Measurements from ENCODE around the gene GPR176.

GPR176 gene

DNA sequence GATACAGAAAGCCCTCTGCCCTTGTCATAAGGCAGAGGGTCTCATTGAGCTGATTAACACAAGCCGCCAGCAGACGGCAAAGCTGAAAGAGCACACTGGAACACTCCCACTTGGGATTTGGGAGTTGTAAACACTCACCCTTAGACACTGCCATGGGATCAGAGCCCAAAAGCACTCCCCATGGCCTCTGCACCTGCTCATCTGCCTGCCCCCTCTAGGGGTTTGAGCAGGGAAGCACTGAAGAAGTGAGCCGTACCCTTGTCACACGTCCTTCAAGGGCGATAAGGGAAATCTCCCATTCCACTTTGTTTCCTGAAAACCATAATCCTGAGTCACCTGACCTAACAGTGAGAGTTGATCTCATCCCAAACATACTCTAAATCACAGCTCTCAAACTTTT, 152.1 kb downstream of the GPR176 start:
- no peak overlapping the region for H4K8ac ChIP-seq (ENCODE audit: low read depth, low read length)
- H3K27ac ChIP-seq (ENCODE audit: low read depth, low read length), result no peak overlapping the region
- no peaks in the 10 kb centered on the region for H3K36me3 ChIP-seq (ENCODE audit: control insufficient read depth in 1 of 2, insufficient read depth in 2 of 2, low read length in 2 of 2)
- H3K27me3 ChIP-seq (ENCODE audit: insufficient read depth, low read length), result no peaks in the 10 kb centered on the region
- no peak overlapping the region for H2AFZ ChIP-seq (ENCODE audit: insufficient read depth, low read length, poor library complexity)
- H2BK12ac ChIP-seq (ENCODE audit: low read length), result no peak overlapping the region
- H3K4me2 ChIP-seq (ENCODE audit: low read length), result no peak overlapping the region
- no peak overlapping the region for H2BK120ac ChIP-seq (ENCODE audit: insufficient read depth, low read length, poor library complexity)
- H4K12ac ChIP-seq (ENCODE audit: low read depth, low read length), result no peak overlapping the region
- no peaks in the 10 kb centered on the region for H3K79me2 ChIP-seq (ENCODE audit: control insufficient read depth, insufficient read depth, low read length, poor library complexity)
- H4K91ac ChIP-seq (ENCODE audit: low read depth, low read length), result no peak overlapping the region
- H2AK5ac ChIP-seq (ENCODE audit: low read length), result no peak overlapping the region
- no peak overlapping the region for H3K14ac ChIP-seq (ENCODE audit: low read length)
- H3K9ac ChIP-seq (ENCODE audit: low read length), result no peak overlapping the region
- no peak overlapping the region for H3K4ac ChIP-seq (ENCODE audit: low read depth, low read length)
- no peak overlapping the region for H3K18ac ChIP-seq (ENCODE audit: low read length)
- H3K79me1 ChIP-seq (ENCODE audit: low read length), result no peaks in the 10 kb centered on the region
- no CpG with 5 or more reads among the region's 5 CpGs for WGBS (ENCODE audit: extremely low coverage, insufficient coverage, insufficient read length)
- no peak overlapping the region for H3K4me3 ChIP-seq (ENCODE audit: low read depth, low read length)
- no peak overlapping the region for H2BK5ac ChIP-seq (ENCODE audit: low read depth, low read length, poor library complexity)
- H3K9me3 ChIP-seq (ENCODE audit: insufficient read depth, low read depth, low read length), result no peaks in the 10 kb centered on the region
- no peak overlapping the region for H3K23ac ChIP-seq (ENCODE audit: low read length)
- no peaks in the 10 kb centered on the region for H3K4me1 ChIP-seq (ENCODE audit: control insufficient read depth in 1 of 2, insufficient read depth in 2 of 2, low read length in 2 of 2)
- DNase-seq, result no peak

GRCh38 chr15:39761006-39761405, 159.1 kb downstream of the GPR176 start:
- no peak overlapping the region for H4K8ac ChIP-seq (ENCODE audit: low read depth, low read length)
- no peak overlapping the region for H2AK5ac ChIP-seq (ENCODE audit: low read length)
- no peak overlapping the region for H4K12ac ChIP-seq (ENCODE audit: low read depth, low read length)
- H3K18ac ChIP-seq (ENCODE audit: low read length), result no peak overlapping the region
- no peak overlapping the region for H2BK120ac ChIP-seq (ENCODE audit: insufficient read depth, low read length, poor library complexity)
- no peaks in the 10 kb centered on the region for H3K4me1 ChIP-seq (ENCODE audit: control insufficient read depth in 1 of 2, insufficient read depth in 2 of 2, low read length in 2 of 2)
- H3K9me3 ChIP-seq (ENCODE audit: insufficient read depth, low read depth, low read length), result no peaks in the 10 kb centered on the region
- no peaks in the 10 kb centered on the region for H3K79me1 ChIP-seq (ENCODE audit: low read length)
- no CpG with 5 or more reads among the region's 2 CpGs for WGBS (ENCODE audit: extremely low coverage, insufficient coverage, insufficient read length)
- no peak overlapping the region for H3K27ac ChIP-seq (ENCODE audit: low read depth, low read length)
- no peak overlapping the region for H3K4me3 ChIP-seq (ENCODE audit: low read depth, low read length)
- no peak overlapping the region for H3K9ac ChIP-seq (ENCODE audit: low read length)
- no peak overlapping the region for H4K91ac ChIP-seq (ENCODE audit: low read depth, low read length)
- no peak overlapping the region for H3K23ac ChIP-seq (ENCODE audit: low read length)
- no peaks in the 10 kb centered on the region for H3K27me3 ChIP-seq (ENCODE audit: insufficient read depth, low read length)
- H3K36me3 ChIP-seq (ENCODE audit: control insufficient read depth in 1 of 2, insufficient read depth in 2 of 2, low read length in 2 of 2), result no peaks in the 10 kb centered on the region
- H2BK5ac ChIP-seq (ENCODE audit: low read depth, low read length, poor library complexity), result no peak overlapping the region
- H3K79me2 ChIP-seq (ENCODE audit: control insufficient read depth, insufficient read depth, low read length, poor library complexity), result no peaks in the 10 kb centered on the region
- H2BK12ac ChIP-seq (ENCODE audit: low read length), result no peak overlapping the region
- no peak overlapping the region for H3K4ac ChIP-seq (ENCODE audit: low read depth, low read length)
- no peak overlapping the region for H3K4me2 ChIP-seq (ENCODE audit: low read length)
- no peak for DNase-seq
- no peak overlapping the region for H2AFZ ChIP-seq (ENCODE audit: insufficient read depth, low read length, poor library complexity)
- H3K14ac ChIP-seq (ENCODE audit: low read length), result no peak overlapping the region

- Histone ChIP-seq H3K4me2 (ENCODE audit: low read length) (no peak overlapping the region), H3K79me2 (ENCODE audit: control insufficient read depth, insufficient read depth, low read length, poor library complexity) (no peaks in the 10 kb centered on the region), H3K18ac (ENCODE audit: low read length) (no peak overlapping the region), H3K9me3 (ENCODE audit: insufficient read depth, low read depth, low read length) (no peaks in the 10 kb centered on the region), H3K14ac (ENCODE audit: low read length) (no peak overlapping the region), H3K4me1 (ENCODE audit: control insufficient read depth in 1 of 2, insufficient read depth in 2 of 2, low read length in 2 of 2) (no peaks in the 10 kb centered on the region), H3K4ac (ENCODE audit: low read depth, low read length) (no peak overlapping the region), H4K91ac (ENCODE audit: low read depth, low read length) (no peak overlapping the region), H4K12ac (ENCODE audit: low read depth, low read length) (no peak overlapping the region), H2BK5ac (ENCODE audit: low read depth, low read length, poor library complexity) (no peak overlapping the region), H2BK12ac (ENCODE audit: low read length) (no peak overlapping the region), H3K79me1 (ENCODE audit: low read length) (no peaks in the 10 kb centered on the region), H2AK5ac (ENCODE audit: low read length) (no peak overlapping the region), H2AFZ (ENCODE audit: insufficient read depth, low read length, poor library complexity) (no peak overlapping the region), H2BK120ac (ENCODE audit: insufficient read depth, low read length, poor library complexity) (no peak overlapping the region), H3K23ac (ENCODE audit: low read length) (no peak overlapping the region), H4K8ac (ENCODE audit: low read depth, low read length) (no peak overlapping the region), H3K9ac (ENCODE audit: low read length) (no peak overlapping the region), H3K27ac (ENCODE audit: low read depth, low read length) (no peak overlapping the region), H3K27me3 (ENCODE audit: insufficient read depth, low read length) (no peaks in the 10 kb centered on the region), H3K4me3 (ENCODE audit: low read depth, low read length) (no peak overlapping the region), H3K36me3 (ENCODE audit: control insufficient read depth in 1 of 2, insufficient read depth in 2 of 2, low read length in 2 of 2) (no peaks in the 10 kb centered on the region)
- DNase-seq, result peak; percentile 60 to 88
- WGBS (ENCODE audit: extremely low coverage, insufficient coverage, insufficient read length), result no CpG with 5 or more reads among the region's 2 CpGs
These were observed 163.1 kb downstream of the GPR176 start for GRCh38 chr15:39756806-39757522.

DNA sequence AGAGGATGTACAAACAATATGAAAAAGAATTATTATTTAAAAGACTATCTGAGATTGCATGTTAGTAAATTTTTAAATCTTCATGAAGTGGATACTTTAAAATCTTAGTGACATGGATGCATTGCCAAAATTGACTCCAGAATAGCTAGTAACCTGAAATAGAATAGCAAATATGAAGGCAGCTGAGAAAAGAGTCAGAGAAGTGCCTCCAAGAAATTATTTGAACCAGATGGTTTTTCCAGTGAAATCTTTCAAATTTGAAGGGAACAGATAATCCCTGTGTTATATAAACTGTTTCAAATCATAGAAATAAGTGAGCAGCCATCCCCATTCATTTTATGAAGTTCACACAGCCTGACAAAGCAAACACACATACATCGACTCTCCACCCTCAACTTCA, 167.1 kb downstream of the GPR176 start:
- H3K23ac ChIP-seq (ENCODE audit: low read length), result no peak overlapping the region
- no peak overlapping the region for H2BK5ac ChIP-seq (ENCODE audit: low read depth, low read length, poor library complexity)
- H3K4me2 ChIP-seq (ENCODE audit: low read length), result no peak overlapping the region
- WGBS (ENCODE audit: extremely low coverage, insufficient coverage, insufficient read length), result 100% methylated on average over 1 of the region's 1 CpG
- no peak overlapping the region for H3K4me3 ChIP-seq (ENCODE audit: low read depth, low read length)
- H4K91ac ChIP-seq (ENCODE audit: low read depth, low read length), result no peak overlapping the region
- H3K79me2 ChIP-seq (ENCODE audit: control insufficient read depth, insufficient read depth, low read length, poor library complexity), result no peaks in the 10 kb centered on the region
- no peaks in the 10 kb centered on the region for H3K36me3 ChIP-seq (ENCODE audit: control insufficient read depth in 1 of 2, insufficient read depth in 2 of 2, low read length in 2 of 2)
- no peaks in the 10 kb centered on the region for H3K79me1 ChIP-seq (ENCODE audit: low read length)
- H2AK5ac ChIP-seq (ENCODE audit: low read length), result no peak overlapping the region
- no peak overlapping the region for H3K9ac ChIP-seq (ENCODE audit: low read length)
- no peaks in the 10 kb centered on the region for H3K9me3 ChIP-seq (ENCODE audit: insufficient read depth, low read depth, low read length)
- no peak overlapping the region for H3K4ac ChIP-seq (ENCODE audit: low read depth, low read length)
- no peak overlapping the region for H3K18ac ChIP-seq (ENCODE audit: low read length)
- H2BK120ac ChIP-seq (ENCODE audit: insufficient read depth, low read length, poor library complexity), result no peak overlapping the region
- no peak for DNase-seq
- H3K27me3 ChIP-seq (ENCODE audit: insufficient read depth, low read length), result no peaks in the 10 kb centered on the region
- no peak overlapping the region for H3K14ac ChIP-seq (ENCODE audit: low read length)
- no peak overlapping the region for H3K27ac ChIP-seq (ENCODE audit: low read depth, low read length)
- H3K4me1 ChIP-seq (ENCODE audit: control insufficient read depth in 1 of 2, insufficient read depth in 2 of 2, low read length in 2 of 2), result no peaks in the 10 kb centered on the region
- no peak overlapping the region for H4K8ac ChIP-seq (ENCODE audit: low read depth, low read length)
- H2AFZ ChIP-seq (ENCODE audit: insufficient read depth, low read length, poor library complexity), result no peak overlapping the region
- H4K12ac ChIP-seq (ENCODE audit: low read depth, low read length), result no peak overlapping the region
- H2BK12ac ChIP-seq (ENCODE audit: low read length), result no peak overlapping the region
